ENCODE results near the gene RNU6-9.

The RNU6-9 gene

GRCh38 chr19:916645-917322 lies 23.5 kb downstream of the RNU6-9 start:
- no peak overlapping the region for H2AFZ ChIP-seq (ENCODE audit: low read length)
- H3K4me1 ChIP-seq (ENCODE audit: low read length), result no peaks in the 10 kb centered on the region
- no peak overlapping the region for H3K27ac ChIP-seq (ENCODE audit: low read length)
- no peaks in the 10 kb centered on the region for H4K20me1 ChIP-seq (ENCODE audit: insufficient read depth, low read length)
- H3K79me2 ChIP-seq (ENCODE audit: low read length), result peaks cover 10% of the 10 kb centered on the region
- no peak overlapping the region for H3K4me3 ChIP-seq (ENCODE audit: low read length)
- H3K36me3 ChIP-seq (replicated peaks; ENCODE audit: insufficient read depth, low read length), result no peaks in the 10 kb centered on the region
- H3F3A ChIP-seq (ENCODE audit: insufficient read depth, low read length), result no peaks in the 10 kb centered on the region
- no peak overlapping the region for H3K4me2 ChIP-seq (ENCODE audit: low read depth, low read length)
- no peak for DNase-seq
- H3K9ac ChIP-seq (ENCODE audit: low read length), result no peak overlapping the region
- no peaks in the 10 kb centered on the region for H3K9me2 ChIP-seq (replicated peaks; ENCODE audit: insufficient read depth, low read length)
- H3K9me3 ChIP-seq (replicated peaks; ENCODE audit: insufficient read depth, low read length), result no peaks in the 10 kb centered on the region
- peaks cover 46% of the 10 kb centered on the region for H3K27me3 ChIP-seq (replicated peaks; ENCODE audit: insufficient read depth, low read length)
- no peak for TF ChIP-seq EZH2phosphoT487 (IDR thresholded peaks at IDR 0.05; ENCODE audit: low read length)
- TF ChIP-seq CTCF (IDR thresholded peaks at IDR 0.05; ENCODE audit: low read length), result no peak

- Histone ChIP-seq H3K4me2 (ENCODE audit: low read depth, low read length) (0 out of 2 replicates have a peak within 1 kb of the TSS, but pooled peaks have one; percentile 32), H3K9me3 (replicated peaks; ENCODE audit: insufficient read depth, low read length) (no peaks in the 10 kb centered on the region), H2AFZ (ENCODE audit: low read length) (no peak within 1 kb of the TSS), H3K4me1 (ENCODE audit: low read length) (no peaks in the 10 kb centered on the region), H4K20me1 (ENCODE audit: insufficient read depth, low read length) (no peaks in the 10 kb centered on the region), H3K36me3 (replicated peaks; ENCODE audit: insufficient read depth, low read length) (no peaks in the 10 kb centered on the region), H3K79me2 (ENCODE audit: low read length) (peaks cover 6% of the 10 kb centered on the region; the same call in 1 of the 2 replicates), H3K27me3 (replicated peaks; ENCODE audit: insufficient read depth, low read length) (peaks cover 46% of the 10 kb centered on the region), H3F3A (ENCODE audit: insufficient read depth, low read length) (no peaks in the 10 kb centered on the region), H3K27ac (ENCODE audit: low read length) (no peak within 1 kb of the TSS), H3K9me2 (replicated peaks; ENCODE audit: insufficient read depth, low read length) (no peaks in the 10 kb centered on the region), H3K9ac (ENCODE audit: low read length) (no peak within 1 kb of the TSS), H3K4me3 (ENCODE audit: low read length) (peak within 1 kb of the TSS; percentile 2; the same call in 1 of the 2 replicates)
- no peak for DNase-seq
- TF ChIP-seq CTCF (IDR thresholded peaks at IDR 0.05; ENCODE audit: low read length), result peak; percentile 41
- TF ChIP-seq EZH2phosphoT487 (IDR thresholded peaks at IDR 0.05; ENCODE audit: low read length), result no peak
- no peak for TF ChIP-seq EZH2 (optimal IDR thresholded peaks at IDR 0.05; ENCODE audit: low read depth, low read length)
Measured at GRCh38 chr19:917323-918151, 24.3 kb downstream of the RNU6-9 start, which contains the start of gene KISS1R. TSS of gene KISS1R (plus strand) at chr19:917333. CDS start at chr19:917503, 170 bp downstream.

- Histone ChIP-seq H3K9me3 (replicated peaks; ENCODE audit: insufficient read depth, low read length) (no peaks in the 10 kb centered on the region), H2AFZ (ENCODE audit: low read length) (no peak overlapping the region), H3K4me3 (ENCODE audit: low read length) (no peak overlapping the region), H3K27me3 (replicated peaks; ENCODE audit: insufficient read depth, low read length) (peaks cover 46% of the 10 kb centered on the region), H3K9ac (ENCODE audit: low read length) (no peak overlapping the region), H3K79me2 (ENCODE audit: low read length) (0 out of 2 replicates have a peak, but pooled peaks cover 3% of the 10 kb centered on the region), H3K27ac (ENCODE audit: low read length) (no peak overlapping the region), H3K4me2 (ENCODE audit: low read depth, low read length) (no peak overlapping the region), H3K36me3 (replicated peaks; ENCODE audit: insufficient read depth, low read length) (no peaks in the 10 kb centered on the region), H3F3A (ENCODE audit: insufficient read depth, low read length) (no peaks in the 10 kb centered on the region), H4K20me1 (ENCODE audit: insufficient read depth, low read length) (no peaks in the 10 kb centered on the region), H3K4me1 (ENCODE audit: low read length) (no peaks in the 10 kb centered on the region), H3K9me2 (replicated peaks; ENCODE audit: insufficient read depth, low read length) (no peaks in the 10 kb centered on the region)
- no peak for TF ChIP-seq EZH2phosphoT487 (IDR thresholded peaks at IDR 0.05; ENCODE audit: low read length)
- TF ChIP-seq CTCF (IDR thresholded peaks at IDR 0.05; ENCODE audit: low read length), result no peak
- no peak for TF ChIP-seq EZH2 (optimal IDR thresholded peaks at IDR 0.05; ENCODE audit: low read depth, low read length)
- DNase-seq, result no peak
Measured at GRCh38 chr19:918152-918437, 24.8 kb downstream of the RNU6-9 start.
